NT2/D1 (cell line): ENCODE data around the gene KDM1A.

ENCODE experiments used
- SUZ12 ChIP-seq: IDR thresholded peaks from 2 replicates; pipeline ENCODE4 v1.6.1; 2011; ENCODE audit not compliant: insufficient read length, insufficient read depth; ENCODE audit errors: extremely low read depth
- YY1 ChIP-seq: IDR thresholded peaks from 2 replicates; pipeline ENCODE4 v1.6.1; 2011; ENCODE audit not compliant: insufficient read length, insufficient read depth
- ZNF274 ChIP-seq: IDR thresholded peaks from 2 replicates; pipeline ENCODE4 v1.6.1; 2011; ENCODE audit warnings: mild to moderate bottlenecking, low read depth, low read length

- TF ChIP-seq ZNF274 (no peak), SUZ12 (no peak), YY1 (no peak)
Measured at GRCh38 chr1:22971611-22972405, 47.5 kb upstream of the KDM1A start.
